GM18520 (cell line): ENCODE measurements around the gene ARPC5.
"Not testable (repeated sequence)": the region's sequence is repeated elsewhere in the genome, so short reads cannot be mapped to it uniquely, and the experiment has no call there.

Experiments used
- ATAC-seq: cut with Tn5 transposase; IDR thresholded peaks from one replicate; pipeline ENCODE4 v1.9.1; 2021; ENCODE audit not compliant: unreplicated experiment

Gene ARPC5

GRCh38 chr1:183635606-183636333 lies at the start of gene ARPC5:
TSS of gene ARPC5 (minus strand) at chr1:183635783. CDS start at chr1:183635659, 124 bp downstream.
- peak; percentile 79 for ATAC-seq

GRCh38 chr1:183685112-183685713 lies 49.6 kb upstream of the ARPC5 start:
- ATAC-seq, result no peak

- ATAC-seq, result not testable (repeated sequence)
These were observed 43.8 kb upstream of the ARPC5 start for GRCh38 chr1:183679363-183679762.

DNA sequence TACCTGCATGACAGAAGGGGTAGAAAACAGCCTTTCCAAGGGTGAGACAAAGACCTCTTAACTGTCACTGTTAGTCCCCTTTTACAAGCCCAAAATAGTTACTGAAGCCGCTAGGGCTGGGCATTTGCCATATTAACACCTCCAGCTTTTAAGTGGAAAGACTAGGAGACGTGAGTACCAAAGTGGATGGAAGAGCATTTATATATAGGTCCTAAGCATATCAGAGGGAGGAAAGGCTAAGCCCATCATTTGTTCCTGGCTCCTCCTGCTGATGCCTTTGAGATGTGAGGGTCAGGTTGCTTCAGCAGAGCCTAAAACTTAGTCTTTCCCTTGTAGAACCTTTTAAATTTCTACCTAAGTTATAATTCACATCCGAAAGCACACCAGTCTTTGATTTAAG lies 43.2 kb upstream of the ARPC5 start:
- no peak for ATAC-seq

DNA sequence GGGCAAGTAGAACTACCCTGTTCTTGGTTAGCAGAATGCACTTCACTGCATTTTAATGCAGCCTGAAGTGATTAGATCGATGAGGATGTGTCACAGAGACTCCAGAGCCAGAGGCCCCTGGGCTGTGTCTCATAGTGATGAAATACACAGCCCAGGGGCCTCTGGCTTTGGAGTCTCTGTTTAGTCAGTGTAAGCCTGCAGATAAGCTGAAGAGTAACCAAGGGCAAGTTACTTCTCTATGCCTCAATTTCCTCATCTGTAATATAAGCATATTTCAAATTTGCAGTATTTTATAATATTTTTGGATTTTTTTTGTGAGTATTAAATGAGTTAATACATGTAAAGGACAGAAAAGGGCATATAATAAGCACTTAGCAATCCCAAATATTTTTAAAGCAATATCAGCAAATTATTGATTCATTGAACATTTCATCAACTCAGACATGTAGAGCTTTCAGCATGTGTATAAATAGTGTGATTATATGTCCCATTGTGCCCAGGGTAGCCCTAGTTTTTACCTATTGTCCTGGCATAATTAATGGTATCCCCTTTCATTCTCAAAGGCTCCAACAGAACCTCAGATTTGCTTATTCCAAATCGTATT lies 41.1 kb upstream of the ARPC5 start:
- no peak for ATAC-seq

- no peak for ATAC-seq
These were observed 40.5 kb upstream of the ARPC5 start for GRCh38 chr1:183675883-183676585.

- no peak for ATAC-seq
These were observed 39.8 kb upstream of the ARPC5 start for GRCh38 chr1:183675381-183675780.

DNA sequence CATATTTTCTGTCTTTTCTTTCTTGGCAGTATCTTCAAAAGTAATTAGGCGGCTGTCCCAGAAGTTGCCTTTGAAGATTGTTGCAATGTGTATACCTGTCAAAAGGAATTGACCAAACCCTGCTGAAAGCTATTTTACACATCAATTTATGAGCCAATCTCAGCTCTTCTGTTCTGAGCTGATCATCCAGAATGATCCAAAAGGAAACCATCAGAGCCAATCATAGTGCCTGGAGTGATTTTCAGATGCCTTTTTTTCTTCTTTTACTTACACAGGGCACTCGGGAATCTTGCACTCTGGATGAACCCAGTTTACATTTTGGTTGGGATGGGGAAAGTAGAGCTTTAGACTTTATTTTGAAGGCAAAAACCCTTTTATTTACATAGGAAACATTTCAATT lies 39.3 kb upstream of the ARPC5 start:
- no peak for ATAC-seq

- no peak for ATAC-seq
These were observed 38.8 kb upstream of the ARPC5 start for GRCh38 chr1:183674339-183674738.

DNA sequence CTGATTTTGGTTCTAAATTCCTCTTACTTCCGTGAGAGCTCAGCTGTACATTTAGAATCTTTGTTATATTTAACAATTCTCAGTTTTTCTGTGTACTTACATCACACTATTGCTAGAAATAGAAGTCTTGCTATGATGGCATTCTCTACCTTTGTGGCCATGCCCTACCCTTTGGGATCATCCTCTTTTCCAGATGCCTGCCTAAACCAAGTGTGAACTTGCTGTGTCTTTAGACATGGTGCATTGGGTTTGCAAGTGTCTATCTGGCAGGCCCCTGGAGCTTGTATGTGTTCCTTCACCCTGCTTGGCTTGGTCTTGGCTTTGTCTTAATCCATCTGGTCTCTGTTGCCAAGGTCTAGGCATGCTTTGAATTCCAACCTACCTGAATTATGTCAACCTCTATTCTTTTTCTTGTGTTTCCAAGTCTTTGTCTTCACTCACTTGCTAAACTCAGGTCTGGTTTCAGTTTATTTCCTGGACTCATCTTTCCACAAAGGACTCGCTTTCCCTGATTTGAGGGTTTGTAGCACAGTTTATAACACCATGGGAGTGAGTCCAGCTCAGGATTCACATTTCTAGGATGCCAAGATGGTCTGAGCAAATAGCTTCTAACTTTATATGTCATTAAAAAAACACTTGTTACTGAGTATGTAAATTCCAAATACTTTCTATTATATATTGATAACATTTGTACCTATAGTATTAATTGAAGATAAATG lies 38.2 kb upstream of the ARPC5 start:
- ATAC-seq, result no peak

DNA sequence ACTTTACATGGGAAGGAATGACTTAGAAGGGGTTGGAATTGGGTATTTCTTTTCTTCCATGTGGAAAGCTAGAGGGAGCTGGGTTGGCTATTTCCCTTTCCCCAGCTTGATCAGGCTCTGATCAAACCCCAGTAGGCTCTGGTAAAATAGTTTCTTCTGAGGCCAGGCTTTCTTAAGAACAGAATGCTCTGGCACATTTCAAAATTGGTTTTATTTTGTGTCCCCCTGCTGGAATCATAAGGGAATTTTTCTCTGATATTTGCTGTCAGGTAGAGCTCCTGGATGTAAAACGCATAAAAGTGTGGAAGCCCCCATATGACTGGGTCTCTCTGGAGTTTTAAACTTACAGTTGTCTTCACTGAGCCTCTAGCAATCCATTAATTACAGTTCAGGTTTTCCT lies 34.6 kb upstream of the ARPC5 start:
- ATAC-seq, result no peak

DNA sequence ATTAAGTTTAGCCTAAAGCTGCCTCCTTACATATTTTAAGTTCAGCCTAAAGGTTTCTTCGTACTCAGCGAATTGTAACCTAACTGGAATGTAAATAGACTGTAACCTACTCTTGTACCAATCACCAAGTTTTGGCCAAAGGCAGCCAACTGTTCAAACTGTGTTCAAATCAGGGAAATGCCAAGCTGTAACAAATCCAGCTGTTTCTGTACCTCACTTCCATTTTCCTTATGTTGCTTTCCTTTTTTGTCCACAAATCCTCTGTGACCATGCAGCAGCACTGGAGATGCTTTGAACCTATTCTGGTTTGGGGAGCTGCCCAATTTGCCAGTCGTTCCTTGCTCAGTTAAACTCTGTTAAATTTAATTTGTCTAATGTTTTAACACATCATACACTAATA lies 20.8 kb upstream of the ARPC5 start:
- no peak for ATAC-seq

DNA sequence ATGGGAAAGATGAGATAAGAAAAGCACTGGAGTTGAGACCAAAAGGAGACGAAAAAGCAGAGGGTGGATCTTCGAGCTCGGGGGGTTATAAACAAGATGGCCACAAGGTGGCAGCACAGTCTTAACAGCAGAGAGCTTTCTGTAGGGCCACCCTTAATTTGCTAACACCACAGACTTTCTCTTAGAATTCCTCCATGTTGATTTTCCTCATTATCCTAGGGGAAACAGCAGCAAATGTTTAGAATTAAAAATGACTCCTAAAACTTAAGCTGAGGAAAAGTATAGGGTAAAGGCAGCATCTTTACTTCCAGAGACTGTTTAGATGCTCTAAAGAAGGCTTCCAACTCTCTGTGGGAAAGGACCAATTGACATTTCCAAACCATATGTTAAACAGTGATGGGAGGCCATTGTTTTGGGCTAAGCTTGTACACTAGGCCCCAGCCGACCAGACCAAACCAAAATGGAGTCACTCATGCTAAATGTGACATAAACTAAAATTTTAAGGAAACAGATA lies 20.0 kb upstream of the ARPC5 start:
- ATAC-seq, result no peak

GRCh38 chr1:183654706-183655105 lies 19.1 kb upstream of the ARPC5 start:
- ATAC-seq, result no peak

GRCh38 chr1:183653876-183654451 lies 18.4 kb upstream of the ARPC5 start:
- ATAC-seq, result no peak

- no peak for ATAC-seq
These were observed 17.8 kb upstream of the ARPC5 start for GRCh38 chr1:183653462-183653794.

DNA sequence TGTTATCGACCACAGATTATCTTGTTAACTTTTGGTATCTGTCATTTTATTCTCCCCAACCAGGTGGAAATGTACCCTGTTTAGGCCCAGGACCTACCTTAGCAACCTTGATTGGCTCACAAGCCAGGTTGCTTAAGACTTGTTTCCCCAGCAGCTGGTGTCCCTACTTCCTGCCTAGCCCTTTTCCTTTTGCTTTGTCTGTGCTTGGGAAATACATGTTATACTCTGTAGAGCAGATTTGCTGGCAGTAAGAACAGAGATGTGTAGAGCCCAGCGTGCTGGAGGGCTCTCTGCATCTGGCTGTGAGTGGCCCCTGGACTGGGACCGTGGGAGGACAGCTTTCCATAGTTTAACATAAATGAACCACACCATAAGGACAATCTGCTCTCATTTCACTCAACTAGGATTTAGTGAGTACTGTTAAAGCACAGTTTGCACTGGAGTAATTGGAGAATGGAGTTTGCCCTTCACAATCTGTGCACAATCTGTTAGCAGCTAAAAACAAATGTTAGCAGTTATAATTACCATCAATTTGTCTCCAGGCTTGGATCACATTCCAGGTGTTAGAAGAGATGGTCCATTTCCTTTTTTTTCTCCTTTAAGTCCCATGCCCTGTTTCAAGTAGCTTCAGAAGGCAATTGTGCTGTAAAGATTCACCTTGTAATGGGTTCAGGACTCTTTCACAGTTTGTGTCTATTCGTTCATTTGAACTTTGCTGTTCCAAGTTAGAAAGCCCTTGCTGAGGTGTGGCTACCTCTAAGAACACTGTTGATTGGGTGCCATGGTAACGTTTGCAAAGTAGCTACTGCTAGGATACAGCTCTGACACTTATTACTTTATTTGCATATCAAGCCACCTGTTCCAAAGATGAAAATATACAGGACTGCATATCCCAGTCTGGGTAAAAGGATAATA lies 17.2 kb upstream of the ARPC5 start, which contains the start of gene APOBEC4:
Gene APOBEC4, minus strand, starts transcription at position 770 of the 915 bp plus-strand sequence. CDS start 4,535 bp downstream, outside the sequence.
- ATAC-seq, result peak; percentile 7

GRCh38 chr1:183652107-183652506 lies 16.5 kb upstream of the ARPC5 start:
- peak; percentile 61 for ATAC-seq

- ATAC-seq, result no peak
These were observed 16.0 kb upstream of the ARPC5 start for GRCh38 chr1:183651612-183652011.
